ENCODE measurements around the gene CX3CL1. TPM values are rescaled to one million over a fixed set of nuclear protein-coding genes. Genes with fewer than 3 reads are reported as not detected.

Gene CX3CL1
- 0.33 and 0.58 TPM in 2 replicates for total RNA-seq

GRCh38 chr16:57372372-57373116 lies at the start of gene CX3CL1:
Gene CX3CL1 (plus strand): TSS chr16:57372490. CDS start chr16:57372569, 79 bp downstream.

GRCh38 chr16:57358527-57359095 lies 13.7 kb upstream of the CX3CL1 start, which contains the start of gene CCL22:
Gene CCL22 (plus strand): TSS chr16:57358783. CDS start chr16:57358817, 34 bp downstream.

GRCh38 chr16:57403965-57404817 lies 31.9 kb downstream of the CX3CL1 start, which contains the start of gene CCL17:
Gene CCL17 (plus strand): TSS chr16:57404767. CDS start chr16:57413933, 9,166 bp downstream.

Other genes with a start within 250 kb of the CX3CL1 start
- gene PSME3IP1, start 186.5 kb upstream of the CX3CL1 start, total RNA-seq, result 41.4 and 89.7 TPM in 2 replicates
- 36.9 and 51.3 TPM in 2 replicates for gene RSPRY1, start 186.2 kb upstream of the CX3CL1 start, total RNA-seq
- 70.1 and 76.9 TPM in 2 replicates for gene ARL2BP, start 127.2 kb upstream of the CX3CL1 start, total RNA-seq
- not detected in 2 replicates for gene PLLP, start 87.8 kb upstream of the CX3CL1 start, total RNA-seq
- gene CCL22, start 13.7 kb upstream of the CX3CL1 start, total RNA-seq, result not detected in 2 replicates
- not detected in 2 replicates for gene CCL17, start 32.3 kb downstream of the CX3CL1 start, total RNA-seq
- gene CIAPIN1, start 74.9 kb downstream of the CX3CL1 start, total RNA-seq, result 40.1 and 41.5 TPM in 2 replicates
- 43.5 and 48.9 TPM in 2 replicates for gene COQ9, start 75.0 kb downstream of the CX3CL1 start, total RNA-seq
- gene POLR2C, start 90.2 kb downstream of the CX3CL1 start, total RNA-seq, result 126 and 146 TPM in 2 replicates
- 22.3 and 35.9 TPM in 2 replicates for gene DOK4, start 114.0 kb downstream of the CX3CL1 start, total RNA-seq
- 15.1 and 31.8 TPM in 2 replicates for gene CCDC102A, start 164.1 kb downstream of the CX3CL1 start, total RNA-seq
- gene ADGRG5, start 170.2 kb downstream of the CX3CL1 start, total RNA-seq, result not detected in 2 replicates